Pulmonary artery endothelial cell (primary cell): ENCODE data around the gene MCM3AP. TPM values are rescaled to one million over a fixed set of nuclear protein-coding genes. Genes with fewer than 3 reads are reported as not detected.
"Not testable (repeated sequence)": the region's sequence is repeated elsewhere in the genome, so short reads cannot be mapped to it uniquely, and the experiment has no call there.

Experiments used
- DNase-seq: peaks from one replicate; pipeline ENCODE4 v3.0.0-alpha.2; 2011; ENCODE audit warnings: low read depth, low spot score
- total RNA-seq: library from RNA; depleted of rRNA; stranded (reverse); fragments of >200 nt; gene quantifications from 2 replicates; pipeline ENCODE4 v1.2.3, GENCODE V29; 2014

The MCM3AP gene
- total RNA-seq, 1 donor from 2014 or later = 87.0 TPM

DNA sequence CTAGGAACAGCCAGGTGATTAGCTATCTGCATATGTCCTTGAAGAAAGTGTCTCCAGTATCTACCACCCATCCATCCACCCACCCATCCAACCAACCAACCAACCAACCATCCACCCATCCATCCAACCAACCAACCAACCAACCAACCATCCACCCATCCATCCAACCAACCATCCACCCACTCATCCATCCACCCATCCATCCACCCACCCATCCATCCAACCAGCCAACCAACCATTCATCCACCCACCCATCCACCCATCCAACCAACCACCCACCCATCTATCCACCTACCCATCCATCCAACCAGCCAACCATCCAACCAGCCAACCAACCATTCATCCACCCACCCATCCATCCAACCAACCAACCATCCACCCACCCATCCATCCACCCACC lies 26.2 kb upstream of the MCM3AP start:
- no peak for DNase-seq

DNA sequence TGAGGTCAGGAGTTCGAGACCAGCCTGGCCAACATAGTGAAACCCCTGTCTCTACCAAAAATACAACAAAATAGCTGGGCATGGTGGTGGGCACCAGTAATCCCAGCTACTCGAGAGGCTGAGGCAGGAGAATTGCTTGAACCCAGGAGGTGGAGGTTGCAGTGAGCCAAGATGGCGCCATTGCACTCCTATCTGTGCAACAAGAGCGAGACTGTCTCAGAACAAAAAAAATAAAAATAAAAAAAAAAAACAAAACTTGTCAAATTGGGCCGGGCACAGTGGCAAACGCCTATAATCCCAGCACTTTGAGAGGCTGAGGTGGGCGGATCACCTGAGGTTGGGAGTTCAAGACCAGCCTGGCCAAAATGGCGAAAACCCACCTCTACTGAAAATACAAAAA lies 24.8 kb upstream of the MCM3AP start:
- DNase-seq = not testable (repeated sequence)

GRCh38 chr21:46308431-46308830 lies 23.0 kb upstream of the MCM3AP start:
- no peak for DNase-seq

DNA sequence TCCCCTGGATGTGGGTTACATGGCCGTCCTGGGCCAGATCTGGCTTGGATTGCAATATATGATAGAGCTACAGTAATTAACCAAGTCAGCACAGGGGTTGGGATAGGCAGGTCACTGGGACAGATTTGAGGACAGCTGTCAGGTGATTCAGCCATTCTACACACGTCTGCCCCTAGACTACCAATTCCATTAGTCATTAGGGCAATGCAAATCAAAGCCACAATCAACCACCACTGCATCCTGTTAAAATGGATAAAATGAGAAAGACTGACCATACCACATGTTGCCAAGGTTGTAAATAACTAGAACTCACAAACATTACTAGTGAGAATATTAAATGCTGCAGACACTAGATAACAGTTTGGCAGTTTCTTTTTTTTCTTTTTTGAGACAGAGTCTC lies 22.2 kb upstream of the MCM3AP start:
- DNase-seq = no peak

- no peak for DNase-seq
These were observed 19.5 kb upstream of the MCM3AP start for GRCh38 chr21:46304955-46305354.

DNA sequence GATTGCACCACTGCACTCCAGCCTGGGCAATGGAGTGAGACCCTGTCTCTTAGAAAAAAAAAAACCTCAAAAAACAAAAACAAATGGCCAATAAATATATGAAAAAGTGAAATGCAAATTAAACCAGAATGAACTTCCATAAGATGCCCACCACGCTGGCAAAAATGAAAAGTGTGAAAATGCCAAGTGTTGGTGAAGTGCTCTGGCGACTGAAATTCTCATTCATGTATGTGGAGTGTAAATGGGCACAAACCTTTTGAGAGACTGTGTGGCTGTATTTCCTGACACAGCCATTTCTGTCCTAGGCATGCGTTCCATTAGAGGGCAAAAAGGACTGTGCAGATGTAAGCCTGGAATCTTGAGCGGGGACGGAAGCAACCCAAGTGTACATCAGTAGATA lies 19.0 kb upstream of the MCM3AP start:
- no peak for DNase-seq

GRCh38 chr21:46301759-46302158 lies 16.3 kb upstream of the MCM3AP start:
- DNase-seq = no peak

DNA sequence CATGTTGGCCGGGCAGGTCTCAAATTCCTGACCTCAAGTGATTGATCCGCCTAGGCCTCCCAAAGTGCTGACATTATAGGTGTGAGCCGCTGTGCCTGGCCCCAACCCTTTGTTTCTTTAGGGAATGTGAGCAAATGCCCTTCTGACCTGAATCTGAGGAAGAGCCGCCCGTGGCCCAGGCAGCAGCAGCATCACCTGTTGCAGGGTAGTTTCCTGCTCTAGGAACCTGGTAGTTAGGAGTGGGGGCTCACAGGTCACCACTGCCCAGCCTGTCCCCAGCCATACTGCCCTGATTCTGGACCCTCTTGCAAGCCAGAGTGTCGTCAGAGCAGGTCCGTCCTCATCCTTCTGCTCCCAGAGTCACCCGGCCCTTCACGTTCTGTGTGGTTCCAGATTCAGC lies 13.8 kb upstream of the MCM3AP start:
- DNase-seq = no peak

DNA sequence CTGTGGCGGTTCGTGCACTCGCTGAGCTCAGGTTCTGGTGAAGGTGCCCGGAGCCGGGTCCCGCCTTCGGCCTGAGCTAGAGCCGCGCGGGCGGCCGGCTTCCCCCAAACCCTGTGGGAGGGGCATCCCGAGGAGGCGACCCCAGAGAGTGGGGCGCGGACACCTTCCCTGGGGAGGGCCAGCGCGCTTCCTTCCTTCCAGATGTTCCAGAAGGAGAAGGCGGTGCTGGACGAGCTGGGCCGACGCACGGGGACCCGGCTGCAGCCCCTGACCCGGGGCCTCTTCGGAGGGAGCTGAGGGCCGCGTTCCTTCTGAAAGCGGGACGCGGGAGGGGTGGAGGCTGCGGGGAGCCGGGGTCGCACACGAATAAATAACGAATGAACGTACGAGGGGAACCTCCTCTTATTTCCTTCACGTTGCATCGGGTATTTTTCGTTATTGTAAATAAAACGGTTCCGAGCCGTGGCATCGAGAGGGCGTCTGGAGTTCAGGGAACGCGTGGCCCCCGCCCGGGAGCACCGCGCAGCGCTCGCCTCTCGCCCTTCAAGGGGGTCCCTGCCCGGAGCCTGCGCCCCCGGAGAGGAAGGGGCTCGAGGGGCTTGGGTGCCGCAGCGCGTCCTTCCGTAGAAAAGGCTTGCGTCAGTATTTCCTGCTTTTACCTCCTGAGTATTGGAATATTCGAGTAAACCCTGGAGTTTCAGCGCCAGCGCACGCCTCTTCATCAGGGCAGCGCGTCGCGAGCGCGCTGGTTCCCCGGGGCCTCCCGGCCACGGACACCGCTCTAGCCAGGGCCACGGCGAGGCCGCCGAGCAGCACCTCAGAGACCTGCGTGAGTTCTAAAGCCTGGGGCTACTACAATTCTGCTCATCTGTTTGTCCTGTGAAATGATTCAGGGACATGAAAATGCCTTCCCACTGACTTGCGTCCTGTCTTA lies 12.2 kb upstream of the MCM3AP start:
- no peak for DNase-seq

- DNase-seq = no peak
These were observed 10.8 kb upstream of the MCM3AP start for GRCh38 chr21:46295996-46296752.

DNA sequence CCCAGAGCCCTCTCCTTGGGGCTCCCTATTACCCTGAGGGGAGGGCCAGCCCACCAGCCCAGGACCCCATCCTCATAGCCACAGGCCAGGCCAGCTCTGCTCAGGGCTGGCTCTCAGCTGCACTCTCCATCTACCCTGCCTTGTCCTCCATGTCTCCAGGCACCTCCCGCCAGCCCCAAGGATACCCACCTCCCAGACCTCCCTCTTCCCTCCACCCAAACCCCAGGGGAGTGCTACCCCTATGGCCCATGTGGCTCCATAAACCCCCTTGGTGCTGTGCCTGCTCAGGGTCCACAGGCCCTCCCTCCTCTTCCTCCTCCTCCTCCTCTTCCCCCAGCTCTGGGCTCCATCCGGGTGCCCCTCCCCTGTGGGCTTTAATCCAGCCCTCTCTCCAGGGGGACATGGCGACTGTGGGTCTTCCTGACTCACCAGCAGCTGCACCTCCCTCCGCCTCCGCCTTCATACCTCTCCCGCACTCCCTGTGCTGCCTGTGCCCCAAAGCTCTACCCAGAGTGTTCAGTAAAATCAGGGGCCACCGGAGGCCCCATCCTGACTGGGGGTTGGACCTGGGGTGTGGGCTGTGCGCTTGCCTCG lies 9.9 kb upstream of the MCM3AP start:
- DNase-seq = no peak

DNA sequence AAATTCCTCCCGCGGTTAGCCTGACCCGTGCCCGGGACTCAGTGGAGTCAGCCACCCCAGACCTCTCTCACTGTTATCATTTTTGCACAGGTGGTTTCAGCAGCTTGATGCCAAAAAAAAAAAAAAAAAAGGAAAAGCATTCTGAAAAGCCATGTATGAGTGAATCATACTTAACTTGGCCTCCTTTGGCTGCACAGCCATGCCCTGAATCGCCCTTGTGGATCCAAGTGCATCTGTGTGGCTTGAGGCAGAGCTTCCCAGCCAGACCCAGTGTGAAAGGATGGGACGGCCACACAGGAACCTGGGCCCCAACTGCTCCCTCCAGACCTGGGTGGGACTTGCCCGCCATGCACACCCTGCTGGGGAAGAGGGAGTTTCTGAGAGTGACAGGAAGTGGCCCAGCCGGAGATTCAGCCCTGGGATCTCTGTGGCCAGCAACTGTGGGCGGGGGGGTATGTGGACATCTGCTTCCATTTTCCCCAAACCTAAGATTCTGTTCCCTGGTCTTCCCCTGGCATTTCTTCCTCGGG lies 9.3 kb upstream of the MCM3AP start:
- DNase-seq = no peak

- no peak for DNase-seq
These were observed 6.2 kb upstream of the MCM3AP start for GRCh38 chr21:46291561-46291960.

DNA sequence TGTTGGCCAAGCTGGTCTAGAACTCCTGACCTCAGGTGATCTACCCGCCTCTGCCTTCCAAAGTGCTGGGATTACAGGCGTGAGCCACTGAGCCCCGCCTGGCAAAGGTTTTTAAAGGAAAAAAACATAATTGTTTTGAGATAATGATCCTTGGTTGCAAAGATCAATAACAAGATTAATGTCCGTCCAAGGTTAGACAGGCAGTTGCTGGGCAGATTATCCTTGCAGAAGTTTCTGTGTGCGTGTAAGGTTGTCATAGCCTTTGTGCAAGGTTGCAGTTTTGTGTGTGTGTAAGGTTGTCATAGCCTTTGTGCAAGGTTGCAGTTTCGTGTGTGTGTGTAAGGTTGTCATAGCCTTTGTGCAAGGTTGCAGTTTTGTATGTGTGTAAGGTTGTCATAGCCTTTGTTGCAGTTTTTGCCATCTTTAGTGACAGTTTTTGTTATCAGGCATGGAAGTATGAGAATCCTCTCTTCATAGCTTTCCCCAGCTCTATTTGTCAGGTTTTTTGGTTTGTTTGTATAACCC lies 4.3 kb upstream of the MCM3AP start:
- no peak for DNase-seq

DNA sequence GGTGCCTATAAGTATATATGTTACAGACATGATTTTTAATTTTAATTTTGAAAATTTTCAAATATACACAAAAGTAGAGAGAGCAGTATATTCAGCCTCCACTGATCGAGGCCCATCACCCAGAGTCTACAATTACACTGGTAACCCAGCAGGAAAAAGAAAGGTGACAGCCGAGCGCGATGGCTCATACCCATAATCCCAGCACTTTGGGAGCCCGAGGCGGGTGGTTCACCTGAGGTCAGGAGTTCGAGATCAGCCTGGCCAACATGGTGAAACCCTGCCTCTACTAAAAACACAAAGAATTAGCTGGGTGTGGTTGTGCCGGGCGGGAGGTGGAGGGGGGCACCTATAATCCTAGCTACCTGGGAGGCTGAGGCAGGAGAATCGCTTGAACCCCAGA lies 2.1 kb upstream of the MCM3AP start:
- DNase-seq = no peak

DNA sequence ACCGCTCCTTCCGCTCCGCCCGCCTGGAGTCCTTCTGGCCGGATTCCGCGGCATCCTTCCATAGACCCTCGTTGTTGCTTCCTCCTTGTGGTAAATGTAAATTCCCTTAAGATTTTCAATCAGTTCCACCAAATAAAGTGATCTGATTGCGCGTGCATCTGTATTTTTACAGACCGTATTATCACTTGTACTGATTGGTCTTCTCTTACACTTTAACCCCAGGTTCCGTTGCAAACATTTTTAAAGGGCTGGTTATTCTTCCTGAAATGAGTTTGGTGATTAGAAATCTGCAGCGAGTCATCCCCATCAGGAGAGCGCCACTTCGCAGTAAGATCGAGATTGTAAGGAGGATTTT lies 1.2 kb upstream of the MCM3AP start:
- DNase-seq = no peak

GRCh38 chr21:46285761-46286647 lies 593 bp upstream of the MCM3AP start, which contains the start of gene YBEY:
TSS of gene YBEY (plus strand) at chr21:46286342. CDS start at chr21:46286914, 572 bp downstream.
- peak; percentile 66 for DNase-seq

GRCh38 chr21:46284733-46285132 lies 678 bp downstream of the MCM3AP start:
- no peak for DNase-seq

- DNase-seq = no peak
These were observed 1.2 kb downstream of the MCM3AP start for GRCh38 chr21:46284077-46284644.

GRCh38 chr21:46274797-46275390 lies 10.5 kb downstream of the MCM3AP start:
- DNase-seq = no peak
